H9 (cell line): ENCODE data around the gene SBNO1. TPM values are rescaled to one million over a fixed set of nuclear protein-coding genes. Genes with fewer than 3 reads are reported as not detected.
A peak's percentile ranks its signal among the peaks of the same experiment; 100 is the strongest.

Source experiments
- DNase-seq: peaks from one replicate; pipeline ENCODE4 v3.0.0-alpha.2; 2017
- H2AFZ ChIP-seq: one replicate; pipeline ENCODE4 v1.6.1; 2013; ENCODE audit warnings: mild to moderate bottlenecking, low read length, control low read depth, moderate library complexity
- H2AK5ac ChIP-seq: 2 replicates; pipeline ENCODE4 v1.6.1; 2013; ENCODE audit warnings: low read length, control low read depth, mixed read lengths; ENCODE audit not compliant: insufficient read length
- H2BK120ac ChIP-seq: one replicate; pipeline ENCODE4 v1.6.1; 2013; ENCODE audit warnings: low read depth, mild to moderate bottlenecking, low read length, control low read depth, inconsistent platforms; ENCODE audit not compliant: poor library complexity, severe bottlenecking
- H2BK12ac ChIP-seq: 2 replicates; pipeline ENCODE4 v1.6.1; 2013; ENCODE audit warnings: low read length, control low read depth, mixed read lengths, low read depth; ENCODE audit not compliant: insufficient read length
- H2BK15ac ChIP-seq: 2 replicates; pipeline ENCODE4 v1.6.1; 2013; ENCODE audit warnings: low read depth, low read length, control low read depth
- H2BK20ac ChIP-seq: one replicate; pipeline ENCODE4 v1.6.1; 2013; ENCODE audit warnings: low read depth, mild to moderate bottlenecking, low read length, control low read depth, inconsistent platforms; ENCODE audit not compliant: poor library complexity, severe bottlenecking
- H2BK5ac ChIP-seq: 2 replicates; pipeline ENCODE4 v1.6.1; 2013; ENCODE audit warnings: low read length, control low read depth, mixed read lengths; ENCODE audit not compliant: insufficient read length
- H3K14ac ChIP-seq: 2 replicates; pipeline ENCODE4 v1.6.1; 2013; ENCODE audit warnings: low read length, control low read depth; ENCODE audit not compliant: insufficient read depth
- H3K18ac ChIP-seq: 2 replicates; pipeline ENCODE4 v1.6.1; 2013; ENCODE audit warnings: low read depth, mild to moderate bottlenecking, mixed read lengths, low read length, control low read depth; ENCODE audit not compliant: insufficient read length
- H3K23ac ChIP-seq: 2 replicates; pipeline ENCODE4 v1.6.1; 2013; ENCODE audit warnings: low read length, control low read depth, mixed read lengths, low read depth; ENCODE audit not compliant: insufficient read length
- H3K23me2 ChIP-seq: 2 replicates; pipeline ENCODE4 v1.6.1; 2013; ENCODE audit warnings: low read depth, mild to moderate bottlenecking, mixed read lengths, low read length, control low read depth; ENCODE audit not compliant: insufficient read length, poor library complexity, severe bottlenecking
- H3K27ac ChIP-seq: 2 replicates; pipeline ENCODE4 v1.5.1; 2013; ENCODE audit warnings: low read length, control low read depth, mixed read lengths, low read depth; ENCODE audit not compliant: insufficient read length
- H3K27me3 ChIP-seq: 2 replicates; pipeline ENCODE4 v1.6.1; 2013; ENCODE audit warnings: low read length, control low read depth, inconsistent platforms; ENCODE audit not compliant: insufficient read depth
- H3K4ac ChIP-seq: 2 replicates; pipeline ENCODE4 v1.6.1; 2013; ENCODE audit warnings: low read depth, mild to moderate bottlenecking, control low read depth, inconsistent platforms, low read length, moderate library complexity
- H3K4me1 ChIP-seq: 2 replicates; pipeline ENCODE4 v1.6.1; 2013; ENCODE audit warnings: low read length, control low read depth, inconsistent platforms; ENCODE audit not compliant: insufficient read depth
- H3K4me2 ChIP-seq: 2 replicates; pipeline ENCODE4 v1.6.1; 2013; ENCODE audit warnings: low read length, control low read depth, mixed read lengths; ENCODE audit not compliant: insufficient read length, insufficient read depth
- H3K56ac ChIP-seq: 2 replicates; pipeline ENCODE4 v1.6.1; 2013; ENCODE audit warnings: low read depth, mild to moderate bottlenecking, mixed read lengths, low read length, control low read depth; ENCODE audit not compliant: insufficient read length
- H3K79me1 ChIP-seq: 2 replicates; pipeline ENCODE4 v1.6.1; 2013; ENCODE audit warnings: low read depth, mild to moderate bottlenecking, moderate library complexity, low read length, control low read depth, inconsistent platforms; ENCODE audit not compliant: insufficient read depth, poor library complexity, severe bottlenecking
- H3K79me2 ChIP-seq: 2 replicates; pipeline ENCODE4 v1.6.1; 2013; ENCODE audit warnings: low read length, control low read depth, inconsistent platforms; ENCODE audit not compliant: insufficient read depth
- H3K9ac ChIP-seq: 2 replicates; pipeline ENCODE4 v1.6.1; 2013; ENCODE audit warnings: low read length, control low read depth, mixed read lengths; ENCODE audit not compliant: insufficient read length; ENCODE audit errors: extremely low read depth
- H3K9me3 ChIP-seq: one replicate; pipeline ENCODE4 v1.6.1; 2013; ENCODE audit warnings: low read depth, low read length, inconsistent platforms; ENCODE audit not compliant: control insufficient read depth
- H3T11ph ChIP-seq: one replicate; pipeline ENCODE4 v1.6.1; 2013; ENCODE audit warnings: mild to moderate bottlenecking, low read length, control low read depth, inconsistent platforms
- H4K20me1 ChIP-seq: one replicate; pipeline ENCODE4 v1.6.1; 2013; ENCODE audit not compliant: control insufficient read depth, insufficient read length, insufficient read depth
- H4K5ac ChIP-seq: 2 replicates; pipeline ENCODE4 v1.6.1; 2013; ENCODE audit warnings: low read depth, mild to moderate bottlenecking, mixed read lengths, low read length, control low read depth; ENCODE audit not compliant: insufficient read length
- H4K8ac ChIP-seq: replicated peaks from 2 replicates; pipeline ENCODE4 v1.6.1; 2013; ENCODE audit warnings: low read length, control low read depth, mixed read lengths, low read depth; ENCODE audit not compliant: insufficient read length
- H4K91ac ChIP-seq: 2 replicates; pipeline ENCODE4 v1.6.1; 2013; ENCODE audit warnings: low read depth, mild to moderate bottlenecking, moderate library complexity, mixed read lengths, low read length, control low read depth; ENCODE audit not compliant: insufficient read length
- H3K27ac Mint-ChIP-seq, 3 experiments: 2 replicates in 2 of 3; 3 replicates in 1 of 3; pipeline ENCODE4 v1.8.0; 2020 to 2021; ENCODE audit warnings: mixed read lengths in 3 of 3, mild to moderate bottlenecking in 1 of 3, moderate library complexity in 1 of 3
- H3K27me3 Mint-ChIP-seq: 2 replicates; pipeline ENCODE4 v1.8.0; 2021; ENCODE audit warnings: low read depth, mild to moderate bottlenecking, moderate library complexity, mixed read lengths
- H3K36me3 Mint-ChIP-seq, 3 experiments: 2 replicates in 2 of 3; 3 replicates in 1 of 3; pipeline ENCODE4 v1.8.0; 2020 to 2021; ENCODE audit warnings: low read depth in 3 of 3, mixed read lengths in 3 of 3; ENCODE audit not compliant: insufficient read depth in 1 of 3
- H3K4me1 Mint-ChIP-seq, 2 experiments: 2 replicates each; pipeline ENCODE4 v1.8.0; 2020; ENCODE audit warnings: mixed read lengths in 2 of 2
- H3K4me3 Mint-ChIP-seq, 2 experiments: 2 replicates in 1 of 2; 3 replicates in 1 of 2; pipeline ENCODE4 v1.8.0; 2020 to 2021; ENCODE audit warnings: mild to moderate bottlenecking in 2 of 2, mixed read lengths in 2 of 2, moderate library complexity in 1 of 2
- H3K9me3 Mint-ChIP-seq, 2 experiments: 2 replicates in 1 of 2; 3 replicates in 1 of 2; pipeline ENCODE4 v1.8.0; 2020; ENCODE audit warnings: mild to moderate bottlenecking in 2 of 2, mixed read lengths in 2 of 2, moderate library complexity in 1 of 2
- CTCF ChIP-seq: fragments of 200-600 bp; sonication (generic); conservative IDR thresholded peaks from 3 replicates; pipeline ENCODE4 v1.8.0; 2021; ENCODE audit warnings: antibody characterized with exemption, mild to moderate bottlenecking
- WGBS: extraction: QIAGEN DNeasy Blood & Tissue Kit; methylation state at CpG from one replicate; pipeline ENCODE4 v1.1.7; 2013; ENCODE audit warnings: missing lambda C conversion rate, low lambda C conversion rate, mixed read lengths; ENCODE audit not compliant: insufficient read length; ENCODE audit errors: extremely low coverage; 5-methylcytosine and 5-hydroxymethylcytosine counted together
- total RNA-seq: library from RNA; stranded (reverse); gene quantifications from 2 replicates; pipeline ENCODE4 v1.2.1, GENCODE V29; 2021

The SBNO1 gene
- total RNA-seq, 1 experiment from 2014 or later, result 47.5 TPM

GRCh38 chr12:123351349-123351748 is 13.3 kb downstream of the SBNO1 start:
- TF ChIP-seq CTCF, result no peak
- Histone ChIP-seq H2AK5ac (no peak overlapping the region), H3K23me2 (no peaks in the 10 kb centered on the region), H3K27me3 (no peaks in the 10 kb centered on the region), H4K20me1 (no peaks in the 10 kb centered on the region), H3K18ac (no peak overlapping the region), H3K9ac (no peak overlapping the region), H3K4me2 (no peak overlapping the region), H3K4ac (no peak overlapping the region), H3K23ac (no peak overlapping the region), H3K27ac (no peak overlapping the region), H2AFZ (no peak overlapping the region), H4K91ac (no peak overlapping the region), H2BK120ac (no peak overlapping the region), H3K56ac (no peak overlapping the region), H4K5ac (no peak overlapping the region), H3T11ph (no peak overlapping the region), H3K14ac (no peak overlapping the region), H3K79me2 (peaks cover 34% of the 10 kb centered on the region; the same call in 1 of the 2 replicates), H3K4me1 (no peaks in the 10 kb centered on the region), H3K79me1 (peaks cover 12% of the 10 kb centered on the region), H2BK20ac (no peak overlapping the region), H2BK12ac (no peak overlapping the region), H2BK5ac (no peak overlapping the region), H2BK15ac (no peak overlapping the region), H3K9me3 (no peaks in the 10 kb centered on the region), H4K8ac (no peak overlapping the region)
- Mint-ChIP-seq H3K27me3 (no peaks in the 10 kb centered on the region), H3K9me3 (no peaks in the 10 kb centered on the region), H3K4me1 (no peaks in the 10 kb centered on the region), H3K36me3 (peaks cover 11 to 32% (median 32%) of the 10 kb centered on the region in 3 experiments; a peak in 6 of 7 replicates), H3K27ac (no peak overlapping the region; a peak in 1 of 7 replicates), H3K4me3 (peak overlapping the region in 1 of 2 experiments; percentile 2; a peak in 1 of 5 replicates)
- no CpG with 5 or more reads among the region's 2 CpGs for WGBS
- no peak for DNase-seq
